ENCODE data around the gene KRT34.
"Not testable (repeated sequence)": the region's sequence is repeated elsewhere in the genome, so short reads cannot be mapped to it uniquely, and the experiment has no call there.

The KRT34 gene

DNA sequence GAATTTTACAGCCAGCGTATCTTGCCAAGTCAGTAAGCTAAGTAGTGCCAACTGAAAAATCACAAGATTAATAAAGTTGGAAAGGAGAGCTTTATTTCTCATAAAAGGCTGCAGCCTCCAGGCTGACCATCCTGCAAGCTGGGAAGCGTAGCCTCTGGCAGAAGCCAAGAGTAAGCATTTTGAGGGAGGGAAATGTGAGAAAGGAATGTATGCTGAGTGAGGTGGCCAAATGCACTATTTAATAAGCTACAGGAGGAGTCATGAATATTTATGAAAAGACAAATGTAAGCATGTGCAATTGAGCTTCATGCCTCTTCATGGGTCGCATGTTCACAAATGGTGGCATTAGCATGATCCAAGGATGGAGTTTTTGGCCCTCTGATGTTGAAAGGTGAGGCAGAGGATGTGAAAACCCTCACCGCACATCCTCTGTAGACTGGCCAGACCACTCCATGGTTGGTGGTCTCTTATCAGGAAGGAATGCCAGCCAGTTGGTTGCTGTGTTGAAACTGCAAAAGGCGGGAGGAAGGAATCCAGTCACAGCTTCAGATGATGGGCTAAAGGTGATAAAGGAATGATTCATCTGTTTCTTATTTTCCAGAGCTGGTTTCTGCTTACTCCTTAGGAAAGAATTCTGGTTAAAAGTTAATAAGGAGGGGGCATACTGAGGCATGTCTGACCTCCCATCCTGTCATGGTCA lies 21.7 kb downstream of the KRT34 start:
- DNase-seq, result no peak

DNA sequence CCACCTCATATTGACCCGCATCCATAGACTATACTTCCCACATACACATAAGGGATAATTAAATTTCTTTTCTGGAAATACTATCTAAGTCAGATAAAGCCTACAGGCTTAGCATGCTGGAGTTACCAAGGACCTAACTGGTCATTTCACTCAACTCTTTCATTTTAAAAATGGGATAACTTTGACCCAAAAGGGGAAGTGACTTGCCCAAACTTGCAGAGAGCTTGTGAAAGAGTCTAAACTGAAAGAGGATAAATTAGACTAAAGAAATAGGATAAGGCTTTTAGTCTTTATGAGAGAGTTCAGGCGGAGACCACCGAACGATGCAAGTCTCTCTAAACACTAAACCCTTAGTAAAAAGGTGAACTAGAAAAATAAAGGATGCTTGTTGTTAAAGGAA lies 27.6 kb downstream of the KRT34 start:
- DNase-seq, result no peak

DNA sequence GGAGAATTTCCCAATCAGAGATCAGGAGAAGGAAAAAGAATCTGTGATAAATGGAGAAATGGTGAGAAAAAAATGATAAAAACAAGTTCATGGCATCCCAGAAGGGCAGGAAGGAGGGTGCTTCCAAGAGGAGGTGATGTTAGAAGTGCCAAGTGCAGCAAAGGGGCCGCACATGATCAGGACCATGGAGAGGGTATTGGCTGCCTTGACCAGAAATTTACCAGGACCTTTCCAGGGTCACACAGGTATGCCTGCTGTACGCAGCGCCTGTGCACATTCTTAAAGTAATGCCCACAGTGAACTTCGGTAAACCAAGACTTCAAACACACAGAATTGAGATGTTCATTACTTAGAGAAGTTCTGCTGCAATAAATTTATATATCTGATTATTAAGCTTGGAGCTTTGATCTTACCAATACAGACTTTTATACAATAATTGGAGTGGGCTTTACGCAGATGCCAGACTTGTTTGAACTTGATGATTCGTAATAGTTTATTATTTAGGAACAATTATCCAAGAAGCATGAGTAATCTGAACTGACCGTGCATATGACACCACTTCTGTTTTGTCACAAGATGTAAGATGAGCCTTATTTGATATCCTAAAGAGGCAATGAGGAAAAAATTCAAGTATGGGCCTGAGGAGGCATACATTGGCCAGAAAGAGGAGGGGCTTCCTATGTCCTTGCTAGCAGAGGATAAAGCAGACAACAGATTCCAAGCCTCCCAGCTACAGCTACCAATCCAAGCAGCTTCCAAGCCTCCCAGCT lies 29.3 kb downstream of the KRT34 start:
- no peak for DNase-seq

- DNase-seq, result no peak
Measured at GRCh38 chr17:41351177-41351576, 30.9 kb downstream of the KRT34 start.

- not testable (repeated sequence) for DNase-seq
Measured at GRCh38 chr17:41350381-41350878, 31.7 kb downstream of the KRT34 start, which contains the start of gene KRT33A. Gene KRT33A, minus strand, starts transcription at chr17:41350828. Its CDS starts 61 bp downstream, at chr17:41350767.

DNA sequence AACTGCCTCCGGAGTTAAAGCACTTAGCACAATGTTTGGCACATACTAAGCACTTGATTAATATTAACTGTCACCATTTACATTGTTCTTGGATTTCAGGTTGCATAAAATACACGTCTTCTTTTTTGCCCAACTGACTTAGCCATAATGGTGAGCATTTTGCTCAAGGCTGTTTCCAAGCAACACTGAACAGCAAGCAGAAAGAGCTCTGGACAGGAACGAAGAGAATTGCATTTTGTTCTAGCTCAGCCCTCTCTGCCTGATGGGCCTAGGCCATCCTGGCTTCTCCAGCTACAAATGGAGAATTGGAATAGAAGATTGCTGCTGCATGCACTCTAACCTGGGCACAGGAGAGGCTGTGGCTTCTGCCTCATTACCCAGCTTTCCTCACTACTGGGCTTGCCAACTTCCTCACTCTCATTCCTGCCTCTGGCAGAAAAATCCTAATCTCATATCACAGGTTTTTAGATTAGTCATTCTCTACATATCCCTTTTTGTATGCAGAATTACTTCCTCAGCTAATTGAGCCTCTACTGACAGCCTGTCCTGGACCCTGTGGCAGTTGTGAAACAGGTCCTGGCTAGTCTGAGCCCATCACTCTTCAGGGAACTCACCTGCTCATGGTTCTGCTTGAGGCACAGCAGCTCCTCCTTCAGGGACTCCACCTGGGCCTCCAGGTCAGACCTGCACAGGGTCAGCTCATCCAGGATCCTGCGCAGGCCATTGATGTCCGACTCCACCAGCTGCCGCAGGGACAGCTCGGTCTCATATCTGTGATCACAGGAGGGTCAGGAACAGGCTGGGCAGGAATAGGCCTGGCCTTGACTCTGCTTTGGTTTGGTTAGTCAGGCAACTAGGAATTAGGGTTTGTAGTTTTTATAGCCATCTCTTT lies 34.0 kb downstream of the KRT34 start:
- DNase-seq, result no peak

DNA sequence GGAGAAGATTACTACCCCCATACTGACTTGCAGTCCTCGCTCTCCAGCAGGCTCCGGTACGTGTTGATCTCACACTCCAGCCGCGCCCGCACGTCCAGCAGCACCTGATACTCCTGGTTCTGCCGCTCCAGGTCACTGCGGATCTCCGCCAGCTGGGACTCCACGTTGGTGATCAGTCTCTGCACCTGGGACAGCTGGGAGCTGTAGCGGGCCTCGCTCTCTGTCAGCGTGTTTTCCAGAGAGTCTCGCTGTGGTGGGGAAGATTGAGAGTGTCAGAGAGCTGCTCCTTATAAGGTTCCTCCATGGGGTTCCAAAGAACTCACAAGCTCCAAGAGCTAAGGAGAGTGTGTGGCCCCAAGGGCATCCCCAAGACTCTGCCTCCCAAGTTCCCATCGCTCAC lies 35.7 kb downstream of the KRT34 start:
- DNase-seq, result not testable (repeated sequence)

- no peak for DNase-seq
Measured at GRCh38 chr17:41345992-41346391, 36.1 kb downstream of the KRT34 start.

- no peak for DNase-seq
Measured at GRCh38 chr17:41343029-41343428, 39.1 kb downstream of the KRT34 start.

DNA sequence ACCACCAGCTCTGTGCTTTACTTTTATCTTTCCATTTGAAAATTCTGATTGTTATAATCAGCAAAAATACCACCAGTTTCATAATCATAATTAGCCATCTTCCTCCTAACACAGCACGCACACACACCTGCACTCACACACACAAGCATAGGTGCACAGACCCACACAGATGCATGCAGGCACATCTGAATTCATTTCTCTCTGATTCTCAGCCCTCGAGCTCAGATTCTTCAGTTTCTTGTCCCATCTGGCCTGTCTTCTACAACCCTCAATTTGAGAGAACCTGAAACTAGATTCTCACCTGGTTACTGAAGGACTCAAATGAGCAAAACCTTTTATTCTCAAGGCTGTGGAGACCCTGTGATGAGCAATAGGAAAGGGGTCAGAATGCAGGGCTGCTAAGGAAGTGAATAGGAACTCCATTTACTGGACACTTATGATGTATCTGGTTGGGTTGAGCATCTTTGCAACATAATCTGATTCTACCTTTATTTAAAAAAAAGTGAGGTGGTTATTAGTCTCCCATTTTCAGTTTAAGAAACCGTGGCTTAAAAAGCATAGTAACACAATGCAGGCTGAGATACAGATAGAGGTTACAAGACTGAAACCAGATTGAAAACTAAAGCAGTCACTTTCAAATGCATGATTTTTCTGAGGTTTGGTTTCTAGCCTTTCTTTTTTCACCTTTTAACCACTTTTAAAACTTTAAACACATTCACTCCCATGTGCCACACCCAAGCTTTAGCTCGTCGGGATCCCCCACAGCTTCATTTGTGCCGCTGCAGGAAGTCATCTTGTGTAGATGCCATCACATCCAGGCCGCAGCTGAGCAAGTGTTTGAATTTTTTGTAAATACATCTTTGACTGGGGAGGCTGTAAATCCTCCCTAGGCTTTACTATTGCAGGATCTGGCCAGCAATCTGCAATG lies 40.9 kb downstream of the KRT34 start:
- no peak for DNase-seq

DNA sequence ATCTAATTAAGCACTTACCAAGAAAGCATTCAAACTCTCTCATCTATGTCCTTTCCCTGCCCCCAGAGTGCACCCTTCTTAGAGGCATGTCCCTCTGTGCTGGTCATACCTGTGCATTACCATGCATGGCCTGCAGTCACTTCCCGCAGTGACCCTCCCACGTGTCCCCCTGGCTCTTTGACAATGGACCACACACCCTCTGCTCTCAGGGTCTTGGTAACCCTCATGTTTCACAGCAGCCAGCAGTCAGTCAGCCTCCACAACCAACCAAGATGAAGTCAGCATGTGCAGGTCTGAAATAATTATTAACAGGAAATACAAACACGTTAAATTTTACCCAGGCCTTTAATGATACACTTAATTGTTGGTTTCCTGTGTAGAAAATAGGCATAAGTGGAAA lies 41.6 kb downstream of the KRT34 start:
- DNase-seq, result no peak

GRCh38 chr17:41339571-41340172 lies 42.4 kb downstream of the KRT34 start:
- DNase-seq, result no peak

- no peak for DNase-seq
Measured at GRCh38 chr17:41338961-41339485, 43.1 kb downstream of the KRT34 start.

GRCh38 chr17:41335747-41336146 lies 46.4 kb downstream of the KRT34 start:
- DNase-seq, result no peak

GRCh38 chr17:41334385-41335305 lies 47.5 kb downstream of the KRT34 start:
- no peak for DNase-seq

DNA sequence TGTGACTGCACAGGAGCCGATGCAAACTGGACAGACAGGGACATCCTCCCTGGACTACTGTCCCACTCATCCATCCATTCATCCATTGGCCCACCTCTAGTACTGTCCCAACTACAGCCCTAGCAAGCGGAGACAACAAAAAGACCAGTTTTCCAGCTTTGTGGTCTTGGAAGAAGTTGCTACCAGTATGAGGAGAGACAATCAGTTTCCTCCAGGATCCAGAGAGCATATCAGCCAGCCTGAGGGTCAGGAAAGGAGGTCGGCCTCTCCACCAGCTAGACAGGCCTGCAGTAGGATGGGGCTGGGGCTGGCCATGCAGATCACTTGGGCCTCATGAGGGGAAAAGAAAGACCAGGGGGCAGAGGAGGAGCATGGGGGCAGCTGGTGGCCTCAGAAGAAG lies 48.3 kb downstream of the KRT34 start:
- DNase-seq, result no peak

DNA sequence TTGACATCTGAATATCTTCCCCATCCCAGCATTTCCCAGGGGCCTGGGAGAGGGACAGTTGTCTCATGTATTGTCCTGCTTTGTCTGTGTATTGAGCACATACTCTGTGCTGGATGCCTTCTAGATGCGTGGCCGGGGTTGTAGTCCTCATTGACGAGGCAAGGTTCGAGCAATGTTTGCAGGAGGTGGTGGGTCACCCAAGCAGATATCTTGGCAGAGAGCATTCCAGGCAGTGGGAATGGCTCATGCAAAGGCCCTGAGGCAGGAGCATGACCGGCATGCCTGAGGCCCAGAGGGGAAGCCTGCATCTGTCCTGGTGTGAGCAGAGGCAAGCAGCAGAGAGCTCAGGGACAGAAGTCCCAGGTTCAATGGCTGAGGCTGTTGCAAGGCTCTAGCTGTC lies 49.0 kb downstream of the KRT34 start:
- no peak for DNase-seq

- no peak for DNase-seq
Measured at GRCh38 chr17:41332239-41332638, 49.9 kb downstream of the KRT34 start.

DNA sequence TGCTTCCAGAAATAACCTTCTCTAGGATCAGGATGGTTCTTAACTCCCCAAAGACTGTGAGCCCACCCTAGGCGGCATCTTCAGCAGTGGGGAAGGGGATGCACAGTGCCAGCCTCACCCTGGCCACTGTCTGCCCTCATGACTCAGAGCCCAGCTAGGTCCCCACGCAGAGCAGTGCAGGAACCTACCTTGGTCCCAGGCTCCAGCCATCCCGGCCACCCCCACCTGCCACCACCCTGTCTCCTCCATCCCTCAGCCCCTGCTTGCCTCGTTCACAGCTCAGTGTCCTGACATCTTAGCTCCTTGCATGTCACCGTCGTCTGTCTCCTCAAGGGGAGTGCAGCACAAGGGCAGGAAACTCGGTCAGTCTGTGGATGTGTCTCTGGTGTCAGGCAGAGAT lies 50.5 kb downstream of the KRT34 start:
- DNase-seq, result no peak

DNA sequence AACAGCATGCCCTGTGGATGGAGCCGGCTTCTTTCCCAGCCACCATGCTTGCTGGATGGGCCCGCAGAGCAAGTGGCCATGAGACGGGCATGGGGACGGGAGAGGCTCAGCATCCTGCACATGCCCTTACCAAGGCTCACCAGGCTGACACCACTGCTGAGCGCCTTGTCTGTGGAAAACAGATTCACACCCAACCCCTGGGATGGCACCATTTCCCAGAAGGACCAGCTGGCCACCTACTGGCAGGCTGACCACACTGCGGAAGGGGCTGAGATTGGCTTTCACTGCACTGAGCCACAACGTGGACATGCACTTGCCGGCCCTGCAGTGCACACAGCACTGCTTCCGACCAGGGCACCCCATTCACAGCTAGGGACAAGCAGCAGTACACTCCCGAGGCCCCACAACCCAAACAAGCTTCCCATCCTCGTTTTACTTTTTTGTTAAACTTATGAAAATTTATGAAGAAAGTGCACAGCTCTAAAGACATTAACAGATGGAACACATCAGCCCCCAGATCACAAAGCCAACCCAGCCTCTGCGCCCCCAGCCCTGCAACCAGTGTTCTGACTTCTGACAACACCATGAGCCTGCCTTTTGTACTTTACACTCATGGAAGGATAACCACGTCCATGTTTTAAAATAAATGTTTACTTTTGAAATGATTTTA lies 52.7 kb downstream of the KRT34 start:
- peak; percentile 63 for DNase-seq

Data from NCI-H774 (cell line).